CD4-positive, alpha-beta memory T cell (primary cell): ENCODE data around the gene ASPHD2. TPM values are rescaled to one million over a fixed set of nuclear protein-coding genes. Genes with fewer than 3 reads are reported as not detected.

Experiments used
- CTCF ChIA-PET: fragments of 350-600 bp; sonication (Branson Sonifier 250); formaldehyde crosslinking; loops from one replicate; lab custom pipeline; 2021; ENCODE audit warnings: inconsistent platforms; ENCODE audit not compliant: partially characterized antibody; lab: Charles Lee
- POLR2A ChIA-PET: fragments of 350-600 bp; sonication (Branson Sonifier 250); formaldehyde crosslinking; loops from one replicate; lab custom pipeline; 2021; ENCODE audit not compliant: partially characterized antibody; lab: Charles Lee
- DNase-seq, 5 donors: peaks; one replicate each; pipeline versions ENCODE4 v3.0.0 to v3.0.0-alpha.2; 2020 to 2022; ENCODE audit warnings: mixed read lengths in 1 of 5
- H3K27ac ChIP-seq: one replicate; pipeline ENCODE4 v1.7.0; 2013; ENCODE audit warnings: low read depth, low read length
- H3K27me3 ChIP-seq: 2 replicates; pipeline ENCODE4 v1.7.0; 2013; ENCODE audit warnings: mild to moderate bottlenecking, low read length, moderate library complexity; ENCODE audit not compliant: insufficient read depth
- H3K36me3 ChIP-seq: 2 replicates; pipeline ENCODE4 v1.7.0; 2013; ENCODE audit warnings: mild to moderate bottlenecking, low read length, moderate library complexity; ENCODE audit not compliant: insufficient read depth
- H3K4me1 ChIP-seq: 2 replicates; pipeline ENCODE4 v1.7.0; 2013; ENCODE audit warnings: mild to moderate bottlenecking, low read length, moderate library complexity; ENCODE audit not compliant: insufficient read depth
- H3K4me3 ChIP-seq, 2 donors: one replicate each; pipeline ENCODE4 v1.7.0; 2013; ENCODE audit warnings: low read length in 2 of 2, mild to moderate bottlenecking in 1 of 2
- H3K9me3 ChIP-seq, 2 donors: one replicate each; pipeline ENCODE4 v1.7.0; 2013; ENCODE audit warnings: low read length in 2 of 2, control low read depth in 1 of 2; ENCODE audit not compliant: control insufficient read depth in 1 of 2
- H3K27ac Mint-ChIP-seq, 7 donors: one replicate each; pipeline ENCODE4 v1.8.0; 2020 to 2021; ENCODE audit warnings: mixed read lengths in 7 of 7, mild to moderate bottlenecking in 6 of 7, inconsistent platforms in 3 of 7, moderate library complexity in 3 of 7
- H3K27me3 Mint-ChIP-seq, 2 donors: one replicate each; pipeline ENCODE4 v1.8.0; 2020 to 2021; ENCODE audit warnings: mixed read lengths in 2 of 2
- H3K36me3 Mint-ChIP-seq, 2 donors: one replicate each; pipeline ENCODE4 v1.8.0; 2020 to 2021; ENCODE audit warnings: mixed read lengths in 2 of 2, inconsistent platforms in 1 of 2, mild to moderate bottlenecking in 1 of 2
- H3K4me1 Mint-ChIP-seq, 4 donors: one replicate each; pipeline ENCODE4 v1.8.0; 2020 to 2021; ENCODE audit warnings: mixed read lengths in 4 of 4, mild to moderate bottlenecking in 1 of 4
- H3K4me3 Mint-ChIP-seq, 8 donors: one replicate each; pipeline ENCODE4 v1.8.0; 2020 to 2021; ENCODE audit warnings: mixed read lengths in 8 of 8, mild to moderate bottlenecking in 7 of 8, moderate library complexity in 6 of 8, inconsistent platforms in 3 of 8
- H3K9me3 Mint-ChIP-seq, 8 donors: one replicate each; pipeline ENCODE4 v1.8.0; 2020 to 2021; ENCODE audit warnings: mixed read lengths in 8 of 8, mild to moderate bottlenecking in 5 of 8, inconsistent platforms in 3 of 8, moderate library complexity in 1 of 8
- intact Hi-C: fragments of 100-400 bp; cut with micrococcal nuclease; formaldehyde crosslinking; loops from one replicate; pipeline ENCODE4 v1.15.1; 2023
- polyA plus RNA-seq, 2 donors: library from polyadenylated mRNA; unstranded; fragments of 300-500 nt; fragmentation: Illumina TruSeq; gene quantifications; one replicate each; pipeline ENCODE4 v1.2.3, GENCODE V29; 2021
- total RNA-seq, 2 experiments: library from RNA; stranded (reverse); gene quantifications; one replicate each; pipeline ENCODE4 v1.2.3, GENCODE V29; 2021

Gene ASPHD2
- total and polyA plus RNA-seq, 4 experiments from 2014 or later = 2.8 to 4.1 (median 4.0) TPM

- ChIA-PET CTCF (interaction anchor here (1.2 to 5.1 kb wide), 9 partner anchors 9 to 203 kb away, joined by 3 to 79 read pairs (median 9); partner anchors contain the start of genes HPS4 and SRRD), POLR2A (no interaction called here)
- H3K27me3 Mint-ChIP-seq = no peaks in the 10 kb centered on the region
- H3K36me3 Mint-ChIP-seq = peaks cover 48 to 75% of the 10 kb centered on the region in 2 donors
- H3K9me3 ChIP-seq = no peaks in the 10 kb centered on the region
- H3K36me3 ChIP-seq = peaks cover 64% of the 10 kb centered on the region
- intact Hi-C loops = no loop called here
- H3K4me3 Mint-ChIP-seq = no peak overlapping the region
- DNase-seq = no peak
- no peaks in the 10 kb centered on the region for H3K27me3 ChIP-seq
- H3K27ac ChIP-seq = no peak overlapping the region
- no peaks in the 10 kb centered on the region for H3K9me3 Mint-ChIP-seq
- H3K4me1 ChIP-seq = no peaks in the 10 kb centered on the region
- no peak overlapping the region for H3K4me3 ChIP-seq
- H3K27ac Mint-ChIP-seq = peak overlapping the region in 1 of 7 donors; percentile 30
- H3K4me1 Mint-ChIP-seq = peaks cover 0 to 5% (median 0%) of the 10 kb centered on the region in 4 donors
Measured at GRCh38 chr22:26462051-26462450, 33.0 kb downstream of the ASPHD2 start.

GRCh38 chr22:26462641-26463040, 33.6 kb downstream of the ASPHD2 start:
- H3K4me1 Mint-ChIP-seq = peaks cover 0 to 5% (median 0%) of the 10 kb centered on the region in 4 donors
- intact Hi-C loops = no loop called here
- H3K36me3 ChIP-seq = peaks cover 59% of the 10 kb centered on the region
- no peak overlapping the region for H3K27ac ChIP-seq
- H3K9me3 ChIP-seq = no peaks in the 10 kb centered on the region
- H3K4me1 ChIP-seq = no peaks in the 10 kb centered on the region
- peaks cover 48 to 76% of the 10 kb centered on the region in 2 donors for H3K36me3 Mint-ChIP-seq
- POLR2A ChIA-PET = no interaction called here
- no peaks in the 10 kb centered on the region for H3K27me3 ChIP-seq
- no peak for DNase-seq
- no peaks in the 10 kb centered on the region for H3K27me3 Mint-ChIP-seq
- H3K4me3 ChIP-seq = no peak overlapping the region
- no peak overlapping the region for H3K27ac Mint-ChIP-seq
- H3K4me3 Mint-ChIP-seq = no peak overlapping the region
- CTCF ChIA-PET = interaction anchor here (0.9 to 5.1 kb wide), 7 partner anchors 10 to 98 kb away, joined by 3 to 79 read pairs (median 4); partner anchors contain the start of genes HPS4 and SRRD
- H3K9me3 Mint-ChIP-seq = no peaks in the 10 kb centered on the region

GRCh38 chr22:26463101-26463661, 34.1 kb downstream of the ASPHD2 start:
- H3K36me3 Mint-ChIP-seq = peaks cover 50 to 76% of the 10 kb centered on the region in 2 donors
- POLR2A ChIA-PET = no interaction called here
- CTCF ChIA-PET = interaction anchor here (0.9 to 5.1 kb wide), 6 partner anchors 10 to 98 kb away, joined by 3 to 79 read pairs (median 4); no protein-coding TSS in a partner anchor
- no peaks in the 10 kb centered on the region for H3K9me3 Mint-ChIP-seq
- H3K4me1 ChIP-seq = no peaks in the 10 kb centered on the region
- no peak for DNase-seq
- H3K27me3 ChIP-seq = no peaks in the 10 kb centered on the region
- intact Hi-C loops = no loop called here
- H3K27ac ChIP-seq = no peak overlapping the region
- H3K4me1 Mint-ChIP-seq = peaks cover 0 to 5% (median 0%) of the 10 kb centered on the region in 4 donors
- H3K27me3 Mint-ChIP-seq = no peaks in the 10 kb centered on the region
- peaks cover 56% of the 10 kb centered on the region for H3K36me3 ChIP-seq
- no peak overlapping the region for H3K27ac Mint-ChIP-seq
- no peak overlapping the region for H3K4me3 Mint-ChIP-seq
- no peak overlapping the region for H3K4me3 ChIP-seq
- no peaks in the 10 kb centered on the region for H3K9me3 ChIP-seq

GRCh38 chr22:26463688-26464087, 34.6 kb downstream of the ASPHD2 start:
- ChIA-PET POLR2A (no interaction called here), CTCF (interaction anchor here (0.9 to 5.1 kb wide), 4 partner anchors 11 to 99 kb away, joined by 4 to 79 read pairs (median 28); no protein-coding TSS in a partner anchor)
- Histone ChIP-seq H3K4me1 (no peaks in the 10 kb centered on the region), H3K4me3 (no peak overlapping the region), H3K27me3 (no peaks in the 10 kb centered on the region), H3K27ac (no peak overlapping the region), H3K9me3 (no peaks in the 10 kb centered on the region), H3K36me3 (peaks cover 59% of the 10 kb centered on the region)
- DNase-seq = no peak
- peaks cover 55 to 78% of the 10 kb centered on the region in 2 donors for H3K36me3 Mint-ChIP-seq
- H3K27ac Mint-ChIP-seq = no peak overlapping the region
- intact Hi-C loops = no loop called here
- peaks cover 0 to 5% (median 0%) of the 10 kb centered on the region in 4 donors for H3K4me1 Mint-ChIP-seq
- no peak overlapping the region for H3K4me3 Mint-ChIP-seq
- H3K27me3 Mint-ChIP-seq = no peaks in the 10 kb centered on the region
- H3K9me3 Mint-ChIP-seq = no peaks in the 10 kb centered on the region

- no peak for DNase-seq
- ChIA-PET POLR2A (no interaction called here), CTCF (interaction anchor here (0.8 to 4.9 kb wide), 2 partner anchors 68 to 99 kb away, joined by 3 to 51 read pairs; no protein-coding TSS in a partner anchor)
- H3K4me3 ChIP-seq = no peak overlapping the region
- H3K4me1 ChIP-seq = no peaks in the 10 kb centered on the region
- no peaks in the 10 kb centered on the region for H3K9me3 ChIP-seq
- peaks cover 0 to 5% (median 0%) of the 10 kb centered on the region in 4 donors for H3K4me1 Mint-ChIP-seq
- no peak overlapping the region for H3K27ac ChIP-seq
- peak overlapping the region in 1 of 7 donors; percentile 17 for H3K27ac Mint-ChIP-seq
- H3K27me3 Mint-ChIP-seq = no peaks in the 10 kb centered on the region
- H3K27me3 ChIP-seq = no peaks in the 10 kb centered on the region
- H3K4me3 Mint-ChIP-seq = no peak overlapping the region
- intact Hi-C loops = no loop called here
- H3K36me3 Mint-ChIP-seq = peaks cover 58 to 83% of the 10 kb centered on the region in 2 donors
- no peaks in the 10 kb centered on the region for H3K9me3 Mint-ChIP-seq
- H3K36me3 ChIP-seq = peaks cover 66% of the 10 kb centered on the region
Measured at GRCh38 chr22:26464312-26464711, 35.3 kb downstream of the ASPHD2 start.

GRCh38 chr22:26466196-26466595, 37.1 kb downstream of the ASPHD2 start:
- intact Hi-C loops = no loop called here
- Mint-ChIP-seq H3K4me1 (no peaks in the 10 kb centered on the region), H3K9me3 (no peaks in the 10 kb centered on the region), H3K27ac (no peak overlapping the region), H3K36me3 (peaks cover 65 to 83% of the 10 kb centered on the region in 2 donors), H3K27me3 (no peaks in the 10 kb centered on the region), H3K4me3 (no peak overlapping the region)
- H3K27ac ChIP-seq = no peak overlapping the region
- no peaks in the 10 kb centered on the region for H3K4me1 ChIP-seq
- no peak for DNase-seq
- H3K4me3 ChIP-seq = no peak overlapping the region
- POLR2A ChIA-PET = no interaction called here
- peaks cover 73% of the 10 kb centered on the region for H3K36me3 ChIP-seq
- CTCF ChIA-PET = no interaction called here
- no peaks in the 10 kb centered on the region for H3K9me3 ChIP-seq
- H3K27me3 ChIP-seq = no peaks in the 10 kb centered on the region

- H3K27me3 ChIP-seq = no peaks in the 10 kb centered on the region
- ChIA-PET POLR2A (interaction anchor here (0.8 to 2.1 kb wide), 2 partner anchors 11 to 13 kb away, joined by 3 to 7 read pairs; partner anchors contain the start of genes HPS4 and SRRD), CTCF (no interaction called here)
- no peaks in the 10 kb centered on the region for H3K4me1 ChIP-seq
- H3K4me3 ChIP-seq = no peak overlapping the region
- no peaks in the 10 kb centered on the region for H3K9me3 ChIP-seq
- H3K36me3 ChIP-seq = peaks cover 62% of the 10 kb centered on the region
- Mint-ChIP-seq H3K9me3 (no peaks in the 10 kb centered on the region), H3K4me1 (peaks cover 0 to 4% (median 0%) of the 10 kb centered on the region in 4 donors), H3K27me3 (no peaks in the 10 kb centered on the region), H3K27ac (peak overlapping the region in 1 of 7 donors; percentile 31), H3K36me3 (peaks cover 72 to 82% of the 10 kb centered on the region in 2 donors), H3K4me3 (no peak overlapping the region)
- DNase-seq = no peak
- H3K27ac ChIP-seq = no peak overlapping the region
- intact Hi-C loops = no loop called here
Measured at GRCh38 chr22:26470807-26471206, 41.7 kb downstream of the ASPHD2 start.
